Testis (tissue), 2 donors: ENCODE measurements around the gene MEGF6.

Source experiments
- CTCF ChIP-seq, 3 experiments: fragments of 450-650 bp in 2 of 3; fragments of 200-600 bp in 1 of 3; sonication (generic) in 1 of 3; IDR thresholded peaks; one replicate each; pipeline ENCODE4 v1.5.1; 2016 to 2019; ENCODE audit warnings: antibody characterized with exemption in 3 of 3, mild to moderate bottlenecking in 2 of 3, moderate library complexity in 1 of 3
- POLR2A ChIP-seq: fragments of 450-650 bp; IDR thresholded peaks from one replicate; pipeline ENCODE4 v1.6.1; 2017; ENCODE audit warnings: antibody characterized with exemption, mild to moderate bottlenecking, moderate library complexity

GRCh38 chr1:3511306-3511705, 100.0 kb downstream of the MEGF6 start:
- TF ChIP-seq CTCF (IDR thresholded peaks at IDR 0.05), result no peak
- TF ChIP-seq POLR2A, result no peak
